HepG2 (cell line): ENCODE data around the gene ARF6. TPM values are rescaled to one million over a fixed set of nuclear protein-coding genes. Genes with fewer than 3 reads are reported as not detected.

Experiments
- ASH2L ChIP-seq: fragments of 300-600, 200-600 bp; sonication (generic); IDR thresholded peaks from 2 replicates; pipeline ENCODE4 v1.7.0; 2017; ENCODE audit warnings: low read depth, mild to moderate bottlenecking, moderate library complexity, mixed read lengths, low read length; ENCODE audit not compliant: insufficient read length
- HMG20B ChIP-seq: conservative IDR thresholded peaks from 2 replicates; pipeline ENCODE4 v1.6.1; 2016; ENCODE audit warnings: missing genetic modification reagents, missing compliant biosample characterization
- MEIS1 ChIP-seq: sonication (generic); formaldehyde crosslinking; IDR thresholded peaks from 2 replicates; pipeline ENCODE4 v1.9.0; 2021; ENCODE audit warnings: mild to moderate bottlenecking, missing genetic modification reagents, moderate library complexity, borderline replicate concordance
- MXD4 ChIP-seq: IDR thresholded peaks from 2 replicates; pipeline ENCODE4 v1.6.1; 2016; ENCODE audit warnings: mild to moderate bottlenecking, missing biosample characterization, missing genetic modification reagents
- PHF20 ChIP-seq: sonication (generic); formaldehyde crosslinking; IDR thresholded peaks from 2 replicates; pipeline ENCODE4 v1.5.0; 2020; ENCODE audit warnings: mild to moderate bottlenecking, missing genetic modification reagents
- SP4 ChIP-seq: sonication (generic); formaldehyde crosslinking; IDR thresholded peaks from 2 replicates; pipeline ENCODE4 v1.8.1; 2023; ENCODE audit warnings: mild to moderate bottlenecking, missing genetic modification reagents
- SRY ChIP-seq: sonication (generic); formaldehyde crosslinking; IDR thresholded peaks from 2 replicates; pipeline ENCODE4 v1.8.0; 2022; ENCODE audit warnings: mild to moderate bottlenecking, missing genetic modification reagents
- TBL1XR1 ChIP-seq: fragments of 150-350 bp; IDR thresholded peaks from 2 replicates; pipeline ENCODE4 v1.6.1; 2014; ENCODE audit warnings: borderline replicate concordance, low read length; ENCODE audit not compliant: partially characterized antibody
- TEAD2 ChIP-seq: sonication (generic); formaldehyde crosslinking; IDR thresholded peaks from 2 replicates; pipeline ENCODE4 v1.9.0; 2021; ENCODE audit warnings: missing genetic modification reagents
- TOPORS ChIP-seq: sonication (generic); formaldehyde crosslinking; IDR thresholded peaks from 2 replicates; pipeline ENCODE4 v1.8.0; 2023; ENCODE audit warnings: mild to moderate bottlenecking, missing genetic modification reagents
- YEATS4 ChIP-seq: sonication (generic); formaldehyde crosslinking; IDR thresholded peaks from 2 replicates; pipeline ENCODE4 v1.4.0; 2020; ENCODE audit warnings: missing genetic modification reagents, borderline replicate concordance
- ZNF430 ChIP-seq: sonication (generic); formaldehyde crosslinking; IDR thresholded peaks from 2 replicates; pipeline ENCODE4 v1.9.0; 2021; ENCODE audit warnings: mild to moderate bottlenecking, missing genetic modification reagents
- ZNF451 ChIP-seq: sonication (generic); formaldehyde crosslinking; IDR thresholded peaks from 2 replicates; pipeline ENCODE4 v1.5.0; 2020; ENCODE audit warnings: mild to moderate bottlenecking, missing genetic modification reagents
- ZNF761 ChIP-seq: sonication (generic); formaldehyde crosslinking; conservative IDR thresholded peaks from 2 replicates; pipeline ENCODE4 v1.4.0; 2020; ENCODE audit warnings: mild to moderate bottlenecking, missing genetic modification reagents
- ZNF816 ChIP-seq: sonication (generic); formaldehyde crosslinking; IDR thresholded peaks from 2 replicates; pipeline ENCODE4 v1.8.0; 2022; ENCODE audit warnings: missing genetic modification reagents, mild to moderate bottlenecking, borderline replicate concordance
- ZSCAN21 ChIP-seq: sonication (generic); formaldehyde crosslinking; IDR thresholded peaks from 2 replicates; pipeline ENCODE4 v1.8.0; 2022; ENCODE audit warnings: mild to moderate bottlenecking, missing genetic modification reagents, moderate library complexity, borderline replicate concordance
- polyA plus RNA-seq, 8 experiments: library from polyadenylated mRNA; depleted of rRNA in 3 of 8; stranded (reverse) in 7 of 8; unstranded in 1 of 8; fragments of >200 nt; fragmentation: Illumina TruSeq in 4 of 8; extraction: Trizol in 4 of 8; gene quantifications; 2 replicates each; pipeline versions ENCODE4 v1.2.1 to v1.2.3, GENCODE V29; 2011 to 2016; ENCODE audit warnings: low read depth in 4 of 8, missing spikeins in 1 of 8, mixed read lengths in 1 of 8; ENCODE audit not compliant: insufficient read depth in 1 of 8
- total RNA-seq, 5 experiments: library from RNA; depleted of rRNA; stranded (reverse); fragments of >200 nt; fragmentation: Illumina TruSeq; extraction: Trizol; gene quantifications; 2 replicates each; pipeline ENCODE4 v1.2.3, GENCODE V29; 2016; ENCODE audit warnings: low read depth in 1 of 5
- TF ChIP-seq, protein P1 (sequence below): IDR thresholded peaks from 2 replicates; pipeline ENCODE4 v1.6.1; 2016; ENCODE audit warnings: low read depth, missing genetic modification reagents, missing compliant biosample characterization
- TF ChIP-seq, protein P2 (sequence below): sonication (generic); formaldehyde crosslinking; IDR thresholded peaks from 2 replicates; pipeline ENCODE4 v1.8.1; 2023; ENCODE audit warnings: mild to moderate bottlenecking, missing genetic modification reagents, borderline replicate concordance
- TF ChIP-seq, protein P3 (sequence below): sonication (generic); formaldehyde crosslinking; IDR thresholded peaks from 2 replicates; pipeline ENCODE4 v1.8.1; 2023; ENCODE audit warnings: mild to moderate bottlenecking, inconsistent platforms, moderate library complexity, missing genetic modification reagents, borderline replicate concordance
- TF ChIP-seq, protein P4 (sequence below): IDR thresholded peaks from 2 replicates; pipeline ENCODE4 v1.6.1; 2012; ENCODE audit warnings: inconsistent platforms
- TF ChIP-seq, protein P5 (sequence below): IDR thresholded peaks from 2 replicates; pipeline ENCODE4 v1.6.1; 2016; ENCODE audit warnings: missing biosample characterization, missing genetic modification reagents, low read depth

Gene ARF6
- total and polyA plus RNA-seq, 2 of the 13 experiments (the other 11 are each of a cell fraction or from before 2014, with no cell fraction given) = 12.7 to 31.9 TPM

DNA sequence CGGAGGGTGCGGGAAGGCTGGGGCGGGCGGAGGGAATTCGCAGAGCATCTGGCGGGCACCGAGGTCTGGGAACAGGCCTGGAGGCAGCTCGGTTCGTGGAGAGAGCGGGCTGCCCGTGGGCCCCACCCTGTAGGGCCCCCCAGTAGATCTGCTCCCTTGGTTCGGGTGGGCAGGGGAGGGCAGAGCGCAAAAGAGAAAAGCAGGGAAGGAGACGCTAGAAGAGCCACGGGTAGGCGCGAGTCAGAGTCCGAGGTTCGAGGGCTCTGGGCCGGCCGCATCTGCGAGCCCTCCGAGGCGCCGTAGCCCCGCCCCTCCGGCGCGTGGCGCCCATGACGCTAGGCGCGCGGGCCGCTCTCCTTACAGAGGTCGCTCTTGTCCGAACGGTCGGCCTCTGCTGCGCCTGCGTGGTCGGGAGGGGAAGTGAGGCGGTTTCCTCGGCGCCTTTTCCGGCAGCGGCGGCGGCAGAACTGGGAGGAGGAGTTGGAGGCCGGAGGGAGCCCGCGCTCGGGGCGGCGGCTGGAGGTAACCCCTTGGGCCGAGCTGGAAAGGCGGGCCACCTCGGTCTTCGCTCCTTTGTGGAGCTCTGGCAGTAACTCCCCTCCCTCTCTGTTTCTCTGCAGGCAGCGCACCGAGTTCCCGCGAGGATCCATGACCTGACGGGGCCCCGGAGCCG is at the start of gene ARF6 (continued):
- TF ChIP-seq, protein P1, sequence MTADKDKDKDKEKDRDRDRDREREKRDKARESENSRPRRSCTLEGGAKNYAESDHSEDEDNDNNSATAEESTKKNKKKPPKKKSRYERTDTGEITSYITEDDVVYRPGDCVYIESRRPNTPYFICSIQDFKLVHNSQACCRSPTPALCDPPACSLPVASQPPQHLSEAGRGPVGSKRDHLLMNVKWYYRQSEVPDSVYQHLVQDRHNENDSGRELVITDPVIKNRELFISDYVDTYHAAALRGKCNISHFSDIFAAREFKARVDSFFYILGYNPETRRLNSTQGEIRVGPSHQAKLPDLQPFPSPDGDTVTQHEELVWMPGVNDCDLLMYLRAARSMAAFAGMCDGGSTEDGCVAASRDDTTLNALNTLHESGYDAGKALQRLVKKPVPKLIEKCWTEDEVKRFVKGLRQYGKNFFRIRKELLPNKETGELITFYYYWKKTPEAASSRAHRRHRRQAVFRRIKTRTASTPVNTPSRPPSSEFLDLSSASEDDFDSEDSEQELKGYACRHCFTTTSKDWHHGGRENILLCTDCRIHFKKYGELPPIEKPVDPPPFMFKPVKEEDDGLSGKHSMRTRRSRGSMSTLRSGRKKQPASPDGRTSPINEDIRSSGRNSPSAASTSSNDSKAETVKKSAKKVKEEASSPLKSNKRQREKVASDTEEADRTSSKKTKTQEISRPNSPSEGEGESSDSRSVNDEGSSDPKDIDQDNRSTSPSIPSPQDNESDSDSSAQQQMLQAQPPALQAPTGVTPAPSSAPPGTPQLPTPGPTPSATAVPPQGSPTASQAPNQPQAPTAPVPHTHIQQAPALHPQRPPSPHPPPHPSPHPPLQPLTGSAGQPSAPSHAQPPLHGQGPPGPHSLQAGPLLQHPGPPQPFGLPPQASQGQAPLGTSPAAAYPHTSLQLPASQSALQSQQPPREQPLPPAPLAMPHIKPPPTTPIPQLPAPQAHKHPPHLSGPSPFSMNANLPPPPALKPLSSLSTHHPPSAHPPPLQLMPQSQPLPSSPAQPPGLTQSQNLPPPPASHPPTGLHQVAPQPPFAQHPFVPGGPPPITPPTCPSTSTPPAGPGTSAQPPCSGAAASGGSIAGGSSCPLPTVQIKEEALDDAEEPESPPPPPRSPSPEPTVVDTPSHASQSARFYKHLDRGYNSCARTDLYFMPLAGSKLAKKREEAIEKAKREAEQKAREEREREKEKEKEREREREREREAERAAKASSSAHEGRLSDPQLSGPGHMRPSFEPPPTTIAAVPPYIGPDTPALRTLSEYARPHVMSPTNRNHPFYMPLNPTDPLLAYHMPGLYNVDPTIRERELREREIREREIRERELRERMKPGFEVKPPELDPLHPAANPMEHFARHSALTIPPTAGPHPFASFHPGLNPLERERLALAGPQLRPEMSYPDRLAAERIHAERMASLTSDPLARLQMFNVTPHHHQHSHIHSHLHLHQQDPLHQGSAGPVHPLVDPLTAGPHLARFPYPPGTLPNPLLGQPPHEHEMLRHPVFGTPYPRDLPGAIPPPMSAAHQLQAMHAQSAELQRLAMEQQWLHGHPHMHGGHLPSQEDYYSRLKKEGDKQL (CRISPR knock-in tag) = no peak
- TF ChIP-seq ZNF430 (CRISPR knock-in tag) (peak; percentile 95; the same call in 1 of the 2 replicates), MXD4 (CRISPR knock-in tag) (peak; percentile 41; the same call in 1 of the 2 replicates), ZNF816 (CRISPR knock-in tag) (0 out of 2 replicates have a peak, but pooled peaks have one; percentile 80), TEAD2 (CRISPR knock-in tag) (no peak; the same call in 1 of the 2 replicates), SRY (CRISPR knock-in tag) (peak; percentile 59), ASH2L (peak; percentile 30), SP4 (CRISPR knock-in tag) (peak; percentile 85), ZNF761 (CRISPR knock-in tag) (peak; percentile 95), YEATS4 (CRISPR knock-in tag) (peak; percentile 92), TOPORS (peak; percentile 73), PHF20 (CRISPR knock-in tag) (peak; percentile 75), ZSCAN21 (CRISPR knock-in tag) (peak; percentile 39; the same call in 1 of the 2 replicates), MEIS1 (CRISPR knock-in tag) (peak; percentile 97), HMG20B (CRISPR knock-in tag) (no peak), ZNF451 (CRISPR knock-in tag) (peak; percentile 70), TBL1XR1 (no peak)
- TF ChIP-seq, protein P2, sequence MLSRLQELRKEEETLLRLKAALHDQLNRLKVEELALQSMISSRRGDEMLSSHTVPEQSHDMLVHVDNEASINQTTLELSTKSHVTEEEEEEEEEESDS (CRISPR knock-in tag) = peak; percentile 66; the same call in 1 of the 2 replicates
- TF ChIP-seq, protein P3, sequence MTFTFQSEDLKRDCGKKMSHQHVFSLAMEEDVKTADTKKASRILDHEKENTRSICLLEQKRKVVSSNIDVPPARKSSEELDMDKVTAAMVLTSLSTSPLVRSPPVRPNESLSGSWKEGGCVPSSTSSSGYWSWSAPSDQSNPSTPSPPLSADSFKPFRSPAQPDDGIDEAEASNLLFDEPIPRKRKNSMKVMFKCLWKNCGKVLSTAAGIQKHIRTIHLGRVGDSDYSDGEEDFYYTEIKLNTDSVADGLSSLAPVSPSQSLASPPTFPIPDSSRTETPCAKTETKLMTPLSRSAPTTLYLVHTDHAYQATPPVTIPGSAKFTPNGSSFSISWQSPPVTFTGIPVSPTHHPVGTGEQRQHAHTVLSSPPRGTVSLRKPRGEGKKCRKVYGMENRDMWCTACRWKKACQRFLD (CRISPR knock-in tag) = peak; percentile 58; the same call in 1 of the 2 replicates
- TF ChIP-seq, protein P4, sequence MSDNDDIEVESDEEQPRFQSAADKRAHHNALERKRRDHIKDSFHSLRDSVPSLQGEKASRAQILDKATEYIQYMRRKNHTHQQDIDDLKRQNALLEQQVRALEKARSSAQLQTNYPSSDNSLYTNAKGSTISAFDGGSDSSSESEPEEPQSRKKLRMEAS = peak; percentile 81
- TF ChIP-seq, protein P5, sequence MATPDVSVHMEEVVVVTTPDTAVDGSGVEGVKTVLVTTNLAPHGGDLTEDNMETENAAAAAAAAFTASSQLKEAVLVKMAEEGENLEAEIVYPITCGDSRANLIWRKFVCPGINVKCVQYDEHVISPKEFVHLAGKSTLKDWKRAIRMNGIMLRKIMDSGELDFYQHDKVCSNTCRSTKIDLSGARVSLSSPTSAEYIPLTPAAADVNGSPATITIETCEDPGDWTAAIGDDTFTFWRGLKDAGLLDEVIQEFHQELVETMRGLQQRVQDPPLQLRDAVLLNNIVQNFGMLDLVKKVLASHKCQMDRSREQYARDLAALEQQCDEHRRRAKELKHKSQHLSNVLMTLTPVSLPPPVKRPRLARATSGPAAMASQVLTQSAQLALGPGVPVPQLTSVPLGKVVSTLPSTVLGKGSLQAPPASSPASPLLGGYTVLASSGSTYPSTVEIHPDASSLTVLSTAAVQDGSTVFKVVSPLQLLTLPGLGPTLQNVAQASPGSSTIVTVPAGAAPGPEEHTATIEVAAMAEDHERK (CRISPR knock-in tag) = peak; percentile 71
